DMS114 treated with DMSO at 0.1 percent for 48 hours (cell line): ENCODE measurements around the gene ATXN3.
"Not testable (repeated sequence)": the region's sequence is repeated elsewhere in the genome, so short reads cannot be mapped to it uniquely, and the experiment has no call there.

ENCODE experiments used
- DNase-seq: peaks from one replicate; lab custom pipeline; 2025; ENCODE audit not compliant: unreplicated experiment; lab: John Stamatoyannopoulos, UW

ATXN3 gene

DNA sequence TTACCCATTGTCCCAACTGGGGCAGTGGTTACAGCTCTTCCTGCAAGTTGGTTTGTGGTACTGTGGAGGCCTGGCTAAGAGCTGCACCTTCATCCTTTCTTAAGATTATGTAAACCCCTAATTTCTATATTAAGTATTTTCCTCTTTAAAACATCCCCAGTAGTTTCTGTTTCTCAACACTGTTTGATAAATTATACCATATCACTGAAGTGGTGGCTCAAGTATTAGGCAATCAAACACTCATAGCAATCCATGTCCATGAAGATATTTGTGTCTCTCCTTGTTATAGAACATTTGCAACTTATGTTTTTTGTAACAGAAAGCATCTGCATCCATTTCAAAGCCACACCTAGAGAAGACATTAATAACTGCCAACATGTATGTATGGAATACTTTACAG, 31.8 kb downstream of the ATXN3 start:
- no peak for DNase-seq

DNA sequence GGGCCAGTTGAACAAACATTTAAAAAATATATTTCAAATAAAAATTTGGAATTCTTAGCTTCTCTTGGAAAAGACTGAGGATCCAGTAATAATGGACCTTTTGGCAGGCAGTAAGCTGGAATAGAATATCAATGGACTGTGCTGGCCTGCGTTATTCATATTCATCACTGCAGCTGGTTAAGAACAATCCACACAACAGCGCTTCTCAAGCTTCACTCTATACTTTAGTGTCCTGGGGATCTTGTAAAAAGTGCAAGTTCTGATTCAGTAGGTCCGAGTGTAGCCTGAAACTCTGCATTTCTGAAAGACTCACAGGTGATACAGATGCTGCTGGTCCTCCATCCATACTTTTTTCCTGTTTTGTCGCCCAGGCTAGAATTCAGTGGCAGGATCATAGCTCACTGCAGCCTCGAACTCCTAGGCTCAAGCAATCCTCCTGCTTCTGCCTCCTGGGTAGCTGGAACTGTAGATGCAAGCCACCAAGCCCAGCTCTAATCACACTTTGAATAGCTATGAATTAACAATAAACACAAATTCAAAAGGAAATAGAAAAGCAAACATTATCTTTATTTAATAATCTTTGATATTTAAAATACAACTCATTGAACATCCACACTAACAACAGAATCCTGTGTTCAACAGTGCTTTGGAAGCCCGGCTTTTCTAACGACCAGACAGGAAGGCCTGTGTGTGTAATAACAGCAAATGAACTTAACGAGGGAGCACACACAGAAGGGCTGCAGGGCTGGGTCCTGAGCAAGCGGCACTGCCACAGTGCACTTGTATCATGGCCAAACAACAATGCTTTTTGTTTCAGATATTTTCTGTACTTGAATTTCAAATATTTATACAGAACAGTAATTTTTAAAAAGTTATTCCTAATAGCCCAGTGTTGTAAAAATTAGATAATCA, 48.1 kb downstream of the ATXN3 start:
- no peak for DNase-seq

DNA sequence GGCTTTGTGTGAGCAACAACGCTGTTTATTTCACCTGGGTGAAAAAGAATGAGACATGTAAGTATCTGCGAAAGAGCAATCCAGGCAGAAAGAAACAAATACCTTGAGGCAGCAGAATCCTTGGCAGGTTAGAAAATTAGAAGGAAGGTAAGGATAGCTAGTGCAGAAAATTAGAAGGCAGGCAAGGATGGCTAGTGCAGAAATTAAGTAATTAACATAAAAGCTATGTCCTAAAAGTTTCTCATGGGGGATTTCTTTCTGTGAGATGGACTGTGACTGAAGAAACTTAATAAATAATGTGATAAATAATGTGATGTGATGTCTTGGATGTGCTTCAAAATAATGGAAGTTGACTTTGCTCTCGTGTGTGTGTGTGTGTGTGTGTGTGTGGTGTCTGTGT, 56.6 kb downstream of the ATXN3 start:
- no peak for DNase-seq

GRCh38 chr14:92049221-92049620, 57.2 kb downstream of the ATXN3 start:
- DNase-seq, result not testable (repeated sequence)

GRCh38 chr14:92045904-92046303, 60.5 kb downstream of the ATXN3 start:
- not testable (repeated sequence) for DNase-seq

DNA sequence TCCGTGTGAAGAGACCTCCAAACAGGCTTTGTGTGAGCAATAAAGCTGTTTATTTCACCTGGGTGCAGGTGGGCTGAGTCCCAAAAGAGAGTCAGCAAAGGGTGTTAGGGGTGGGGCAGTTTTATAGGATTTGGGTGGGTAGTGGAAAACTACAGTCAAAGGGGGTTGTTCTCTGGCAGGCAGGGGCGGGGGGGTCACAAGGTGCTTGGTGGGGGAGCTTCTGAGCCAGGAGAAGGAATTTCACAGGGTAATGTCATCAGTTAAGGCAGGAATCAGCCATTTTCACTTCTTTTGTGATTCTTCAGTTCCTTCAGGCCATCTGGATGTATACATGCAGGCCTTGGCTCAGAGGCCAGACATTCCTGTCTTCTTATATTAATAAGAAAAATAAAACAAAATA, 64.6 kb downstream of the ATXN3 start:
- DNase-seq, result not testable (repeated sequence)

- no peak for DNase-seq
Observed at GRCh38 chr14:92041203-92041602, 65.2 kb downstream of the ATXN3 start.

DNA sequence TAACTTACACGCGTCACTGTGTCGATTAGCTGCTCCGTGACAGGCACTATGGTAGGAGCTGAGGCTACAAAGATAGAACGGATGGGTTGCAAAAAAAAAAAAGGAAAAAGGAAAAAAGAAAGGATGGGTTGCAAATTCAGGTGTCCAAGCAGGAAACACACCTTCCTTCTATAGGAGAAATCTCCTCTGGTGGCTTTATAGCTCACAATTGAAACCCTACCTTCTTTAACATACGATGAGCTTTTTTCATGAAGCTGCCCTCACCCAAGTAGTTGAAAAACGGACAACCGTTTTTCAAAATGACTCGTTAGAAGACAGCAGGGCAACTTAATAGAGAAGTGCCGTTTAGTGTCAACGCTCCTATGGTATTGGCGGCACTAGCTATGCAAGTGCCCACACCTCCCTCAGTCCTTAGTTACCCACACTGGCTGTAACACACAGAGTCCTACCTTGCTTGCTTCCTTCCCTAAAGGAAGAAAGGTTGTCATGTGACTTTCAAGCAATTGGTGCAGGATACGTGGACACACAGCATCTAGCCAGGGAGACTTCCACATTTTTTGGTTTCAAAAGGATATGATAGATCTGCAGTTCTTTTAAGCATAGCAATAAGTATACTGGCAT, 65.8 kb downstream of the ATXN3 start:
- peak; percentile 7 for DNase-seq

GRCh38 chr14:92039719-92040430, 66.5 kb downstream of the ATXN3 start, which contains the start of gene TRIP11:
TRIP11 (minus strand) TSS chr14:92040059; CDS start chr14:92039685, 374 bp downstream.
- peak; percentile 81 for DNase-seq

- peak; percentile 33 for DNase-seq
Observed at GRCh38 chr14:92039063-92039718, 67.2 kb downstream of the ATXN3 start.

- DNase-seq, result no peak
Observed at GRCh38 chr14:92037989-92038388, 68.4 kb downstream of the ATXN3 start.

GRCh38 chr14:92035890-92036289, 70.5 kb downstream of the ATXN3 start:
- no peak for DNase-seq

GRCh38 chr14:92033906-92034687, 72.3 kb downstream of the ATXN3 start:
- DNase-seq, result no peak

DNA sequence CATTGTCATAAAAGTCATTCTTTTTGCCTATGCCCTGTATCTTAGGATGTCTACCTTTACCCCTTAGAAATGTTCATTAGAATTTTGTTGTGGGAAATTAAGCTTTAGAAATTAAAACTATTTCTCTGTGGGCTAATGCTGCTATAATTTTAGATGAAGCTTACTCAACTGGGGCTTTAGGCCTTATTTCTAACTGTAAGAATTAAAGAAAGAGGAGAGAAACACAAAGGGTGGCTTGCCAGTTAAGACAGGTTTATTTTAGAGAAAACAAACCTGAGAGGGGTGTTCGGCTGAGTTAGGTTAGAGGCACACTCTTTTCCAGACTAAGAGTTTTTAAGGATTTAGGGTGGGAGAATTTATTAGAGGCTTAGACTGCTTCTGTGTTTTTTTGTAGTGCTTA, 72.9 kb downstream of the ATXN3 start:
- no peak for DNase-seq

DNA sequence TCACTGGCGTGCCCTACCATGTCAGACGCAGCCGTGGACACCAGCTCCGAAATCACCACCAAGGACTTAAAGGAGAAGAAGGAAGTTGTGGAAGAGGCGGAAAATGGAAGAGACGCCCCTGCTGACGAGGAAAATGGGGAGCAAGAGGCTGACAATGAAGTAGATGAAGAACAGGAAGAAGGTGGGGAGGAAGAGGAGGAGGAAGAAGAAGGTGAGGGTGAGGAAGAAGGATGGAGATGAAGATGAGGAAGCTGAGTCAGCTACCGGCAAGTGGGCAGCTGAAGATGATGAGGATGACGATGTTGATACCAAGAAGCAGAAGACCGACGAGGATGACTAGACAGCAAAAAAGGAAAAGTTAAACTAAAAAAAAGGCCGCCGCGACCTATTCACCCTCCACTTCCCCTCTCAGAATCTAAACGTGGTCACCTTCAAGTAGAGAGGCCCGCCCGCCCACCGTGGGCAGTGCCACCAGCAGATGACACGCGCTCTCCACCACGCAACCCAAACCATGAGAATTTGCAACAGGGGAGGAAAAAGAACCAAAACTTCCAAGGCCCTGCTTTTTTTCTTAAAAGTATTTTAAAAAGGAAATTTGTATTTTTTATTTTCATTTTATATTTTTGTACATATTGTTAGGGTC, 79.7 kb downstream of the ATXN3 start:
- DNase-seq, result no peak

DNA sequence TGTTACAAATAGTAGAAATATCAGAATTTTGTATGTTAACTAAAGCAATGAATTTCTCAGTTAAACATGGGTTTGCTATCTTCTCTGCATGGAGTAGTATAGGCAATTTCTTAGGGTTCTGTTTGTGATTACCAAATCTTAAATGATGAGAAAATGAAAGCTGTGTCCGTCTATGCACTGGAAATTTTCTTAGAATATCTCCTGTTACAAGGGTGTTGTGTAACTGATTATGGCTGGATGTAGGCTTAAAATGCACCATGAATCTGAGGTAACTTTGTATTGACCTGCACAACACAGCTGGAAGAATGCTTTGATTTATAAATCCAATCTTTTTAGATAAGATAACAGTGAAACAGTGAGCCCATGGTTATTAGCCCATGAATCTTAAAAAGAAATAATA, 84.3 kb downstream of the ATXN3 start:
- no peak for DNase-seq

DNA sequence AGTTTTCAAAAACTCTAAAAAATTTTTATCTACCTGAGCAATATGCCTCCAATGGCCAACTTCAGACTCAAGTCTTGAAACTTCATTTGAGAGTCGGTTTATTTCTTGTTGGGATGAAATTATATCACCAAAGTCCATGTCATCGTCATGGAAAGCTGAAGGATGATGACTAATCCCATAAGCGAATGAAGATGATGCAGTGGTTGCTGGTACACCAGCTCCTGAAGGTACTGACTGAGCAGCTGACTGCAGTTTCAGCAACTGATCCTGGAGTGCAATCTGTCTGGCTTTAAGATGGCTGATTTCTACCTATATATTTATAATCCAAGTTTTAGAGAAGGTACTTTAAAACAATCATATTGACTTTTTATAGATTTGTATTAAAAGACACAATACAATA, 84.9 kb downstream of the ATXN3 start:
- no peak for DNase-seq

- no peak for DNase-seq
Observed at GRCh38 chr14:92014040-92014439, 92.3 kb downstream of the ATXN3 start.

DNA sequence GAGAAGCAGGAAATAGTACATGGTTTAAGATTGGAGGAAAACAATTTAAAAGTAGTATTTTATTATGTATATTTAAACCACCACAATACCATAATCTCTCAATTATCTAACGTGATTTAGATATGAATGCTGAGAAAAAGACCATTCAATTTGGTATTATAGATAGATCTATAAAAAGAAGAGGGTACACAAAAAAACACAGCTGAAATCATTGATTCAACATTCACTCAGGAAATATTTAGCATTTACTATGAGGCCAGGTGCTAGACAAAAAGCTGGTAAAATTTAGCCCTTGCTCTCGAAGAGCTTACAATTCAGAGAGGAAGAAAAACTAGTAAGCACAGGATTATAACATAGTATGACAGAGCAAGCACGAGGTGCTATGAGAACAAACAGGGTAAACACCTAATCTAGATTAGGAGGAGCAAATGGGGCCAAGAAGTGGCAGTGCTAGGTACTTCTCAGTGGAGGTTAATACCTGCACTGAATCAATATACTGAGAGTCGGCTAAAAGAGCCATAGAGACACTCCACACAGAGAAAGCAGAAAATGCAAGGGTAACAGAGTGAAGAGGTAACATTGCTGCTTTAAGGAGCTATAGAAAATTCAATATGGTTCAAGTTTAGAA, 94.1 kb downstream of the ATXN3 start:
- DNase-seq, result no peak
